HepG2 (cell line): ENCODE results near the gene STPG4. TPM values are rescaled to one million over a fixed set of nuclear protein-coding genes. Genes with fewer than 3 reads are reported as not detected.

Experiments
- HNRNPH1 ChIP-seq: fragments of 200-400 bp; formaldehyde crosslinking; optimal IDR thresholded peaks from 2 replicates; pipeline ENCODE3; 2017; ENCODE audit warnings: mild to moderate bottlenecking, low read depth, low read length
- RORA ChIP-seq: sonication (generic); formaldehyde crosslinking; IDR thresholded peaks from 2 replicates; pipeline ENCODE4 v1.5.0; 2020; ENCODE audit warnings: mild to moderate bottlenecking, missing genetic modification reagents, moderate library complexity
- SMAD3 ChIP-seq: sonication (generic); formaldehyde crosslinking; IDR thresholded peaks from 2 replicates; pipeline ENCODE4 v1.4.0; 2020; ENCODE audit warnings: missing genetic modification reagents
- ZNF205 ChIP-seq: IDR thresholded peaks from 2 replicates; pipeline ENCODE4 v1.6.1; 2018; ENCODE audit warnings: missing biosample characterization, missing genetic modification reagents
- ZNF235 ChIP-seq: sonication (generic); formaldehyde crosslinking; IDR thresholded peaks from 2 replicates; pipeline ENCODE4 v1.8.1; 2023; ENCODE audit warnings: mild to moderate bottlenecking, missing genetic modification reagents, borderline replicate concordance
- ZNF569 ChIP-seq: sonication (generic); formaldehyde crosslinking; IDR thresholded peaks from 2 replicates; pipeline ENCODE4 v1.5.0; 2020; ENCODE audit warnings: mild to moderate bottlenecking, missing genetic modification reagents, moderate library complexity, borderline replicate concordance
- polyA plus RNA-seq, 8 experiments: library from polyadenylated mRNA; depleted of rRNA in 3 of 8; stranded (reverse) in 7 of 8; unstranded in 1 of 8; fragments of >200 nt; fragmentation: Illumina TruSeq in 4 of 8; extraction: Trizol in 4 of 8; gene quantifications; 2 replicates each; pipeline versions ENCODE4 v1.2.1 to v1.2.3, GENCODE V29; 2011 to 2016; ENCODE audit warnings: low read depth in 4 of 8, missing spikeins in 1 of 8, mixed read lengths in 1 of 8; ENCODE audit not compliant: insufficient read depth in 1 of 8
- total RNA-seq, 5 experiments: library from RNA; depleted of rRNA; stranded (reverse); fragments of >200 nt; fragmentation: Illumina TruSeq; extraction: Trizol; gene quantifications; 2 replicates each; pipeline ENCODE4 v1.2.3, GENCODE V29; 2016; ENCODE audit warnings: low read depth in 1 of 5
- TF ChIP-seq, protein P1 (sequence below): IDR thresholded peaks from 2 replicates; pipeline ENCODE4 v1.6.1; 2016; ENCODE audit warnings: missing compliant biosample characterization, missing genetic modification reagents, borderline replicate concordance
- TF ChIP-seq, protein P2 (sequence below): sonication (generic); formaldehyde crosslinking; IDR thresholded peaks from 2 replicates; pipeline ENCODE4 v1.4.0; 2020; ENCODE audit warnings: mild to moderate bottlenecking, missing genetic modification reagents
- TF ChIP-seq, protein P3 (sequence below): sonication (generic); formaldehyde crosslinking; IDR thresholded peaks from 2 replicates; pipeline ENCODE4 v1.5.1; 2020; ENCODE audit warnings: mild to moderate bottlenecking, moderate library complexity, missing genetic modification reagents
- TF ChIP-seq, protein P4 (sequence below): sonication (generic); formaldehyde crosslinking; IDR thresholded peaks from 2 replicates; pipeline ENCODE4 v1.8.1; 2023; ENCODE audit warnings: mild to moderate bottlenecking, missing genetic modification reagents, borderline replicate concordance
- TF ChIP-seq, protein P5 (sequence below), 2 experiments: sonication (generic) in 1 of 2; formaldehyde crosslinking in 1 of 2; IDR thresholded peaks; 2 replicates each; pipeline versions ENCODE4 v1.6.1 to v1.9.0; 2014 to 2022; ENCODE audit warnings: antibody characterized with exemption in 1 of 2, borderline replicate concordance in 1 of 2, inconsistent platforms in 1 of 2, low read depth in 1 of 2, missing genetic modification reagents in 1 of 2
- TF ChIP-seq, protein P6 (sequence below): sonication (generic); formaldehyde crosslinking; IDR thresholded peaks from 2 replicates; pipeline ENCODE4 v1.8.0; 2022; ENCODE audit warnings: mild to moderate bottlenecking, missing genetic modification reagents; ENCODE audit not compliant: insufficient replicate concordance

The STPG4 gene
- total and polyA plus RNA-seq, 2 of the 13 experiments (the other 11 are each of a cell fraction or from before 2014, with no cell fraction given), result 0.11 to 0.15 TPM

DNA sequence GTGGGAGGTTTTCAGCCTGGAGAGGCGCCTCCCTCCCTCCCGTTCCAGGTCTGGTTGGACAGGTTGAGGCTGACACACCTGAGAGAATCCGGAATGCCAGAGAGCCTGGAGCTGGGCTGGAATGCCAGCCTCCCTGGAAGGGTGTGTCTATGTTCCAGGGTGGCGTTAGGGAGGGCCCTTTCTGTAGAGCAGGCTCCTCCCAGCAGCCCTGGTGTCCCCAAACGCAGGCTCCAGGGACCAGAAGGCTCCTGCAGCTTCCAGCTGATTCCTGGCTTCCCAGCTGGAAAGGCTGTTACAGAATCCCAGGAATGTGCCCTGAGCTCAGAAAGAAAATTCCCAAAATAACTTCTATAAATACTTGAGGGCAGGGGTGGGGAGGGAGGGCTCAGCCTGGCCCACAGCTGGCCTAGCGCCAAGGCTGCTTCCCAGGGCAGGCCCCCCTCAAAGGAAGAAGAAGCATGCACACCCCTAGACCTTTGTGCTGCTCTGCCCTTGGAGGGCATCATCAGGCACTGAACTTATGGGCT, 85.4 kb downstream of the STPG4 start (continued):
- TF ChIP-seq, protein P1, sequence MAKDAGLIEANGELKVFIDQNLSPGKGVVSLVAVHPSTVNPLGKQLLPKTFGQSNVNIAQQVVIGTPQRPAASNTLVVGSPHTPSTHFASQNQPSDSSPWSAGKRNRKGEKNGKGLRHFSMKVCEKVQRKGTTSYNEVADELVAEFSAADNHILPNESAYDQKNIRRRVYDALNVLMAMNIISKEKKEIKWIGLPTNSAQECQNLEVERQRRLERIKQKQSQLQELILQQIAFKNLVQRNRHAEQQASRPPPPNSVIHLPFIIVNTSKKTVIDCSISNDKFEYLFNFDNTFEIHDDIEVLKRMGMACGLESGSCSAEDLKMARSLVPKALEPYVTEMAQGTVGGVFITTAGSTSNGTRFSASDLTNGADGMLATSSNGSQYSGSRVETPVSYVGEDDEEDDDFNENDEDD (CRISPR knock-in tag), result no peak
- TF ChIP-seq, protein P2, sequence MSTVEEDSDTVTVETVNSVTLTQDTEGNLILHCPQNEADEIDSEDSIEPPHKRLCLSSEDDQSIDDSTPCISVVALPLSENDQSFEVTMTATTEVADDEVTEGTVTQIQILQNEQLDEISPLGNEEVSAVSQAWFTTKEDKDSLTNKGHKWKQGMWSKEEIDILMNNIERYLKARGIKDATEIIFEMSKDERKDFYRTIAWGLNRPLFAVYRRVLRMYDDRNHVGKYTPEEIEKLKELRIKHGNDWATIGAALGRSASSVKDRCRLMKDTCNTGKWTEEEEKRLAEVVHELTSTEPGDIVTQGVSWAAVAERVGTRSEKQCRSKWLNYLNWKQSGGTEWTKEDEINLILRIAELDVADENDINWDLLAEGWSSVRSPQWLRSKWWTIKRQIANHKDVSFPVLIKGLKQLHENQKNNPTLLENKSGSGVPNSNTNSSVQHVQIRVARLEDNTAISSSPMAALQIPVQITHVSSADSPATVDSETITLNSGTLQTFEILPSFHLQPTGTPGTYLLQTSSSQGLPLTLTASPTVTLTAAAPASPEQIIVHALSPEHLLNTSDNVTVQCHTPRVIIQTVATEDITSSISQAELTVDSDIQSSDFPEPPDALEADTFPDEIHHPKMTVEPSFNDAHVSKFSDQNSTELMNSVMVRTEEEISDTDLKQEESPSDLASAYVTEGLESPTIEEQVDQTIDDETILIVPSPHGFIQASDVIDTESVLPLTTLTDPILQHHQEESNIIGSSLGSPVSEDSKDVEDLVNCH (CRISPR knock-in tag), result no peak
- TF ChIP-seq, protein P3, sequence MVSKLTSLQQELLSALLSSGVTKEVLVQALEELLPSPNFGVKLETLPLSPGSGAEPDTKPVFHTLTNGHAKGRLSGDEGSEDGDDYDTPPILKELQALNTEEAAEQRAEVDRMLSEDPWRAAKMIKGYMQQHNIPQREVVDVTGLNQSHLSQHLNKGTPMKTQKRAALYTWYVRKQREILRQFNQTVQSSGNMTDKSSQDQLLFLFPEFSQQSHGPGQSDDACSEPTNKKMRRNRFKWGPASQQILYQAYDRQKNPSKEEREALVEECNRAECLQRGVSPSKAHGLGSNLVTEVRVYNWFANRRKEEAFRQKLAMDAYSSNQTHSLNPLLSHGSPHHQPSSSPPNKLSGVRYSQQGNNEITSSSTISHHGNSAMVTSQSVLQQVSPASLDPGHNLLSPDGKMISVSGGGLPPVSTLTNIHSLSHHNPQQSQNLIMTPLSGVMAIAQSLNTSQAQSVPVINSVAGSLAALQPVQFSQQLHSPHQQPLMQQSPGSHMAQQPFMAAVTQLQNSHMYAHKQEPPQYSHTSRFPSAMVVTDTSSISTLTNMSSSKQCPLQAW (CRISPR knock-in tag), result no peak
- TF ChIP-seq, protein P4, sequence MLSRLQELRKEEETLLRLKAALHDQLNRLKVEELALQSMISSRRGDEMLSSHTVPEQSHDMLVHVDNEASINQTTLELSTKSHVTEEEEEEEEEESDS, result no peak
- TF ChIP-seq, protein P5, sequence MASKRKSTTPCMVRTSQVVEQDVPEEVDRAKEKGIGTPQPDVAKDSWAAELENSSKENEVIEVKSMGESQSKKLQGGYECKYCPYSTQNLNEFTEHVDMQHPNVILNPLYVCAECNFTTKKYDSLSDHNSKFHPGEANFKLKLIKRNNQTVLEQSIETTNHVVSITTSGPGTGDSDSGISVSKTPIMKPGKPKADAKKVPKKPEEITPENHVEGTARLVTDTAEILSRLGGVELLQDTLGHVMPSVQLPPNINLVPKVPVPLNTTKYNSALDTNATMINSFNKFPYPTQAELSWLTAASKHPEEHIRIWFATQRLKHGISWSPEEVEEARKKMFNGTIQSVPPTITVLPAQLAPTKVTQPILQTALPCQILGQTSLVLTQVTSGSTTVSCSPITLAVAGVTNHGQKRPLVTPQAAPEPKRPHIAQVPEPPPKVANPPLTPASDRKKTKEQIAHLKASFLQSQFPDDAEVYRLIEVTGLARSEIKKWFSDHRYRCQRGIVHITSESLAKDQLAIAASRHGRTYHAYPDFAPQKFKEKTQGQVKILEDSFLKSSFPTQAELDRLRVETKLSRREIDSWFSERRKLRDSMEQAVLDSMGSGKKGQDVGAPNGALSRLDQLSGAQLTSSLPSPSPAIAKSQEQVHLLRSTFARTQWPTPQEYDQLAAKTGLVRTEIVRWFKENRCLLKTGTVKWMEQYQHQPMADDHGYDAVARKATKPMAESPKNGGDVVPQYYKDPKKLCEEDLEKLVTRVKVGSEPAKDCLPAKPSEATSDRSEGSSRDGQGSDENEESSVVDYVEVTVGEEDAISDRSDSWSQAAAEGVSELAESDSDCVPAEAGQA (IDR thresholded peaks at IDR 0.05; ENCODE audit: low read depth), result no peak
- TF ChIP-seq, protein P5 (CRISPR knock-in tag; IDR thresholded peaks at IDR 0.05; ENCODE audit: borderline replicate concordance), result no peak
- TF ChIP-seq, protein P6, sequence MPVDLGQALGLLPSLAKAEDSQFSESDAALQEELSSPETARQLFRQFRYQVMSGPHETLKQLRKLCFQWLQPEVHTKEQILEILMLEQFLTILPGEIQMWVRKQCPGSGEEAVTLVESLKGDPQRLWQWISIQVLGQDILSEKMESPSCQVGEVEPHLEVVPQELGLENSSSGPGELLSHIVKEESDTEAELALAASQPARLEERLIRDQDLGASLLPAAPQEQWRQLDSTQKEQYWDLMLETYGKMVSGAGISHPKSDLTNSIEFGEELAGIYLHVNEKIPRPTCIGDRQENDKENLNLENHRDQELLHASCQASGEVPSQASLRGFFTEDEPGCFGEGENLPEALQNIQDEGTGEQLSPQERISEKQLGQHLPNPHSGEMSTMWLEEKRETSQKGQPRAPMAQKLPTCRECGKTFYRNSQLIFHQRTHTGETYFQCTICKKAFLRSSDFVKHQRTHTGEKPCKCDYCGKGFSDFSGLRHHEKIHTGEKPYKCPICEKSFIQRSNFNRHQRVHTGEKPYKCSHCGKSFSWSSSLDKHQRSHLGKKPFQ, result no peak
- TF ChIP-seq ZNF205 (CRISPR knock-in tag) (no peak), ZNF235 (CRISPR knock-in tag) (no peak), ZNF569 (CRISPR knock-in tag) (no peak), HNRNPH1 (no peak), RORA (CRISPR knock-in tag) (no peak), SMAD3 (CRISPR knock-in tag) (no peak)
